NB4 (cell line): ENCODE measurements around the gene CCR5.

Source experiments
- MYC ChIP-seq: IDR thresholded peaks from 2 replicates; pipeline ENCODE4 v1.6.1; 2011; ENCODE audit warnings: low read depth, low read length
- POLR2A ChIP-seq: IDR thresholded peaks from 2 replicates; pipeline ENCODE4 v1.6.1; 2011; ENCODE audit warnings: mild to moderate bottlenecking; ENCODE audit not compliant: insufficient read length; ENCODE audit errors: extremely low read depth
- TF ChIP-seq, protein P1 (sequence below): IDR thresholded peaks from one replicate; pipeline ENCODE4 v1.5.1; 2012; ENCODE audit warnings: low read depth, low read length
- TF ChIP-seq, protein P2 (sequence below): IDR thresholded peaks from 2 replicates; pipeline ENCODE4 v1.6.1; 2011; ENCODE audit warnings: low read depth, low read length

DNA sequence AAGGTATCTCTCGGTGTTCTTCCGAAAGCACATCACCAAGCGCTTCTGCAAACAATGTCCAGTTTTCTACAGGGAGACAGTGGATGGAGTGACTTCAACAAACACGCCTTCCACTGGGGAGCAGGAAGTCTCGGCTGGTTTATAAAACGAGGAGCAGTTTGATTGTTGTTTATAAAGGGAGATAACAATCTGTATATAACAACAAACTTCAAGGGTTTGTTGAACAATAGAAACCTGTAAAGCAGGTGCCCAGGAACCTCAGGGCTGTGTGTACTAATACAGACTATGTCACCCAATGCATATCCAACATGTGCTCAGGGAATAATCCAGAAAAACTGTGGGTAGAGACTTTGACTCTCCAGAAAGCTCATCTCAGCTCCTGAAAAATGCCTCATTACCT is 12.3 kb upstream of the CCR5 start:
- TF ChIP-seq, protein P1, sequence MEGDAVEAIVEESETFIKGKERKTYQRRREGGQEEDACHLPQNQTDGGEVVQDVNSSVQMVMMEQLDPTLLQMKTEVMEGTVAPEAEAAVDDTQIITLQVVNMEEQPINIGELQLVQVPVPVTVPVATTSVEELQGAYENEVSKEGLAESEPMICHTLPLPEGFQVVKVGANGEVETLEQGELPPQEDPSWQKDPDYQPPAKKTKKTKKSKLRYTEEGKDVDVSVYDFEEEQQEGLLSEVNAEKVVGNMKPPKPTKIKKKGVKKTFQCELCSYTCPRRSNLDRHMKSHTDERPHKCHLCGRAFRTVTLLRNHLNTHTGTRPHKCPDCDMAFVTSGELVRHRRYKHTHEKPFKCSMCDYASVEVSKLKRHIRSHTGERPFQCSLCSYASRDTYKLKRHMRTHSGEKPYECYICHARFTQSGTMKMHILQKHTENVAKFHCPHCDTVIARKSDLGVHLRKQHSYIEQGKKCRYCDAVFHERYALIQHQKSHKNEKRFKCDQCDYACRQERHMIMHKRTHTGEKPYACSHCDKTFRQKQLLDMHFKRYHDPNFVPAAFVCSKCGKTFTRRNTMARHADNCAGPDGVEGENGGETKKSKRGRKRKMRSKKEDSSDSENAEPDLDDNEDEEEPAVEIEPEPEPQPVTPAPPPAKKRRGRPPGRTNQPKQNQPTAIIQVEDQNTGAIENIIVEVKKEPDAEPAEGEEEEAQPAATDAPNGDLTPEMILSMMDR: no peak
- TF ChIP-seq, protein P2, sequence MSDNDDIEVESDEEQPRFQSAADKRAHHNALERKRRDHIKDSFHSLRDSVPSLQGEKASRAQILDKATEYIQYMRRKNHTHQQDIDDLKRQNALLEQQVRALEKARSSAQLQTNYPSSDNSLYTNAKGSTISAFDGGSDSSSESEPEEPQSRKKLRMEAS: no peak
- TF ChIP-seq POLR2A: no peak
- TF ChIP-seq MYC: no peak
